ENCODE measurements around the gene PLPP7.
A peak's percentile ranks its signal among the peaks of the same experiment; 100 is the strongest.
"Not testable (repeated sequence)": the region's sequence is repeated elsewhere in the genome, so short reads cannot be mapped to it uniquely, and the experiment has no call there.

Gene PLPP7

DNA sequence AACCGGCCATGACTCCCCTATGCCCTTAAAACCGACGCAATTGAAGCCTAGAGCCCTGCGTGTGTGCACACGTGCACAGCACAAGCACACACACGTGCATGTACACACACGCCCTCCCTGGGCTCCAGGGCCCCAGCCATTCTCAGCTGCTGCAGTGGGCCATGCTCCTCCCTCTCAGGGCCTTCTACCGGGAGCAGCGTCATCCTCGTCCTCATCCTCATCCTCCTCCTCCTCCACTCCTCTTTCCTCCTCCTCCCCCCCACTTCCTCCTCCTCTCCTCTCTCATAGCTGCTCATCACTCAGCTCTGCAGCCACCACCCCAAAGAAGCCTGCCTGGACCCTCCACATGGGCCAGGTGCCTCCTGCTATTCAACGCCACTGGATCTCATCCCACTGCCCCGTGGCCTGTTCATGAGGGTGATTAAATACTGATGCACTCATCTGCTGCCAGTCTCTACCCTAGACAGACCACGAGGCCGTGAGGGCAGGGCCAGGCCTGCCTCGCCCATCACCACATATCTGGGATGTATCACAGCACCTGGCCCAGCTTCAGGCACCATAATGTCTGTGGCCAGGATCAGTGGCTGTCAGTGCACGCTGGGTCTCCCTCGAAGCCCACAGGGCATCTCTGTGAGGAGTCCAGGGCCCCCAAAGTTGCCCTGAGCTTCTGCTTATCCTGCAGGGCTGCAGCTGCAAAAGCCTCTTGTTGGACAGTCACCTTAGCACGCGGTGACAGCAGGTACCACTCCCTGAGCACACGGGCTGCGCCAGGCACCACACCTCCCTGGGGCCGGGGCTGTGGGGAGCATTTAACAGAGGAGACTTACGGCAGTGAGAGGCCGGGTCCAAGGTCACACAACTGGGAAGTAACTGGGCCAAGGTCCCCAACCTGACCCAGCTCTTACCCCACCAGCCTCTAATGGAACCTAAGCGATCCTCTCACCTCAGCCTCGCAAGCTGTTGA lies 23.0 kb upstream of the PLPP7 start:
- no peak for DNase-seq

DNA sequence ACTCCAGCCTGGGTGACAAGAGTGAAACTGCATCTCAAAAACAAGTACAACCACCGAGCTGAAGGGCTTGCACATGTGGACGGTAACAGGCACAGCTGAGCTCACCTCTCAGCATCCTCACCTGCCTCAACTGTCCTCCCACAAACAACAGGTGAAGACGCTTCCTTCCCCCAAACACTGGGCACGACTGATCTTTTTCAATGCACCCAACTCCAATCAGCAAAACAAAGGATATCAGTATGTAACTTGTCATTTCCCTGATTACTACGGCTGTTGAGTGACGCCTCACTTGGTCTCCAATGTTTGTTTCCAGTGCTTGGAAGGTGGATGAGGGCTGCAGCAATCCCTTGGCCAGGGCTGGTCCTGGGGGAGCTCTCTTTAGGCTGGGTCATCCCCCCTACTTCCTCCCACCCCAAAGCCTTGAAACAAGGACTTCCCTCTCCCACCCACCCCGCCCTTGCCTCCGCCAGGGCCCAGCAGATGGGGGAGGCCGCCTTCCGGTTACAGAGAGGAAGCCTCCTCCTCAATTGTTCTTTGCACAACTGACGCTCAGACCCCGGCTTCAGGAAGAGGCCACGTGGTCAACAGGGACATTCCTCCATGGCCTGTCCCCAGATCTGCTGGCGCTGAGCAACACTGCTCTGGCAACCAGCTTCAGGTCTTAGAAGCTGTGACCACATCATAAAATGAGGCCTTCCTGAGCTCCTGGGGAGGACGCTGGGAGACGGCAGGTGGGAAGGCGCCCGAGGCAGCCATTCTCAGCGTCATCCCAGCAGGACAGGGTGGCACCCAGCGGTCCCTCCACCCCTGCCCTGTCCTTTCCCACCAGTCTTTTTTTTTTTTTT lies 19.1 kb upstream of the PLPP7 start:
- peak in 18 of 51 donors; percentile 13 to 51 (median 27) for DNase-seq

DNA sequence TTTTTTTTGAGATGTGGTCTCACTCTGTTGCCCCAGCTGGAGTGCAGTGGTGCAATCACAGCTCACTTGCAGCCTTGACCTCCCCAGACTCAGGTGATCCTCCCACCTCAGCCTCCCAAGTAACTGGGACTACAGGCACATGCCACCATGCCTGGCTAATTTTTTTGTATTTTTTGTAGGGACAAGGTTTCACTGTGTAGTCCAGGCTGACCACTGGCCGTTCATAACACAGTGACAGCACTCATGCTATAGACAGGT lies 18.6 kb upstream of the PLPP7 start:
- DNase-seq = not testable (repeated sequence)

DNA sequence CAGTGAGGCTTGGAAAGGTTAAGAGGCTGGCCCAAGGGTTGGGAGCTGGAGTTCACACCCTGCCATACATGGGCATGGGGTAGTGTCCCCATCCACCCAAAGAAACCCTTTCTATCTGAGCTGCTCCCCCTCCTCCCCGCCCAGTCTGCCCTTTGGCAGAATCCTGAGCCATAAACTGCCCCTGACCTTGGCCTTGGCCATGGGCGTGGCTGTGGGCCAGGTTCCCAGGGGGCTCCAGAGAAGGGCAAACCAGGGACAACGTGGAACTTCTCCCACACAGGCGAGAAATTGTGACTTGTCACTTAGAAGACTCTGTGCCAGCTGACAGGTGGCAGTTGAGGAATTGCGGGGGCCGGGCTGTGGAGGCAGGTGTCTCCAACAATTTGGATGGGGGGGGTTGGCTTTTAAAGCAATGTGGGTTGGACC lies 18.0 kb upstream of the PLPP7 start:
- no peak for DNase-seq

DNA sequence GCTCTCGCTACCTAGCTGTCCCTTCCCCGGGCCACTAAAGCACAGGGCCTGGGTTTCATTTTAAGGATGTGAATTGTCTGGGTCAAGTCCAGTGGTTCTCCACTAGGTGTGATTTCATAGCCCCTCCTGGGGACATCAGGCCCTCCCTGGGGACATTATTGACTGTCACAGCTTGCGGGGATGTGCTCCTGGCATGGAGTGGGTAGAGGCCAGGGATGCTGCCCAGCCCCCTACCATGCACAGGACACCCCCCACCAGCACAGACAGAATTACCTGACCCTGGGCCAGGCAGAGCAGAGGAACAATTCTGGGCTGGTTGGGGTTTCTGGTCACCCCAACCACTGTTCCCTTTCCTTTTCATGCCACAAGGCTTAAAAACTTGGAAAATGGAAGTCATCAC lies 17.3 kb upstream of the PLPP7 start:
- DNase-seq = no peak

DNA sequence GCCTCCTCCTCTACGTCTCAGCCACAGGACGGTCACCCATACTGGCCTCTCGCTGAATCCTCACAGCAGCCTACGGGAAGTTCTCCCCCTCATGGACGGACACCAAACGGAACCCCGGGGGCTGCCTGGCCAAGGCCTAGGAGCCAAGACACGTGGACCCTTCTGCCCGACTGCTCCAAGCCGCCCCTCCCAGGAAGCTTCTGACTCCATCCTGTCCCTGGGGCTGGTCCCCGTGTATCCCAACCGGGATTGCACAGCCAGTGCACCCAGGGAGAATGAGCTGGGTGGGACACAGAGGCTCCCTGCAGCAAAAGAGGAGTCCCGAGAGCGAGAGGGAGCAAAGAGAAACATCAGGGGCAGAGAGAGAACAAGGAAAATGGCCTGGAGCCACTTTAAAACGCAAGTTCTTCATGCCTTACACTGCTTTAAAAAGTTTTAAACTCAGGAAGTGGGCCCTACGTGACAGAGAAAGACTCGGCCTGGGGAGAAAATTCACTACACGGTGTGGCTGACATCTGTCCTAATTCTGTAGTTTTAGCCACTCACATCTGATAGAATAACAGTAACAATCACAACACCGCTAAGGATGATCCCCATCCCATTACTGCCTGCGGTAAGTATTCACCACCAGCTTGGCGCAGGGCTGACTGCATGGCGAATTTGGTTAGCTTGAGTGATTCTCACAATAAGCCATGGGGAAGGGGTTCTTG lies 16.2 kb upstream of the PLPP7 start:
- peak in 1 of 51 donors; percentile 15 for DNase-seq

DNA sequence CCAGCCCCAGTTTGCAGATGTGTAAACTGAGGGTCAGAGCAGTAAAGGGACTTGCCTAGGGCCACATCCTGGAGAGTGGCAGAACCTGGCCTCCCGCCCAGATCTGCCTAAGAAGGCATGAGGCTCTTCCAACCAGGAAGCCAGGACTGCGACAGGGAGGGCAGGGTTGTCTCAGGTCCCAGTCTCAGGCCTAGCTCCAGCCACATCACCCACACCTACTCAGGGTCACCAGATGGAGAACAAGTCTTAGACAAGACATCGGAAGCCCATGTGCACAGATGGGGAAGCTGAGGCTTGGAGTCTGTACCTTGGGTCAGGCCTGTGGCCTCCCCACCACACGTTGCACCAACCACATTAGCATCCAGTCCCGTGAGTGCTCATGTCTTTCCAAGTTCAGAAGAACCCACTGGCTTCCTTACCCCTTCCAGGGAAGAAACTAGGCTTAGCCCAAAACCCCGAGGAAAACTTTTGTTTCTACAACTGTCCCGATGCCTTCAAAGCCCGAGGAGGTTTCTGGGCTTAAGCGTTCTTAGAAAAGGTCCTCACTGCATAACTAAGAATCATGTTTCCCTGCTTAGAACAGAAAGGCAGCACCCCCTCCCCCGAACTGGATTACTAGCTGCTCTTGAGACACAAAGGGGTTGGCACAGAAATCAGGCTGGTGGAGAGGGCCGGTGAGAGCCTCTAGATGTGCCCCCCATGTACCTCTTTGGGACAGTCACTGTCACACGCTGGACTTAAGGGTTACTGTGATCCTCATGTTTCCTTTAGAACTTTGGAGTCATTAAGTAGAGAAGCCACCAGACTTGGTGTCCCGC lies 15.5 kb upstream of the PLPP7 start:
- DNase-seq = no peak

DNA sequence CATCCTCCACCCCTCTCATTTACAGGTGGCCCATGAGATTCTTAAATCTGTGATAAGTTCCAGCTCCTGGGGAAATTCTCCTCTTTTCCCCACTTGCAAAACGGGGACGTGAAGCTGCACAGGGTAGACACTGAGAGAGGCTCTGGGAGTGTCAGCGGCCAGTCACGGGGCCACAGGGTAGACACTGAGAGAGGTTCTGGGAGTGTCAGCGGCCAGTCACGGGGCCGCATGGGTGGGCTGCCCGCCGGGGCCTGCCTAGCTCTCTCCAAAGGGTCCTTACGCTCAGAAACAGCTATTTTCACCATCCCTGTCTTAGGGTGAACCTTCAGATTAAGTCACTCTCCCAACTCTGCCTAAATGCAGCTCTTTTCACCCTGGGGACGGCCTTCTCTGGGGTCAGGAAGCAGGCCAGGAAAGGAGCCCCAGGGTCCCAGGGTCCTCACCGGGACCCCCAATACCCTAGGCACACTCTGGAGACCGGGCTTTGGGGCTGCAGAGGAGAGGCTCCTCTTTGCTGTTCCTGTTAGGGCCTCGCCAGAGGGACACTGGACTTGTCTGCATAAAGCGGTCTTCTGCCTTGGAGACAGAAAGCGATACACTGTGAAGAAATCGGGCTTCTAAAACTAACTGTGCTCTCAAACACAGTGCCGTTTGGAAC lies 14.7 kb upstream of the PLPP7 start:
- peak in 8 of 51 donors; percentile 7 to 30 (median 18) for DNase-seq

DNA sequence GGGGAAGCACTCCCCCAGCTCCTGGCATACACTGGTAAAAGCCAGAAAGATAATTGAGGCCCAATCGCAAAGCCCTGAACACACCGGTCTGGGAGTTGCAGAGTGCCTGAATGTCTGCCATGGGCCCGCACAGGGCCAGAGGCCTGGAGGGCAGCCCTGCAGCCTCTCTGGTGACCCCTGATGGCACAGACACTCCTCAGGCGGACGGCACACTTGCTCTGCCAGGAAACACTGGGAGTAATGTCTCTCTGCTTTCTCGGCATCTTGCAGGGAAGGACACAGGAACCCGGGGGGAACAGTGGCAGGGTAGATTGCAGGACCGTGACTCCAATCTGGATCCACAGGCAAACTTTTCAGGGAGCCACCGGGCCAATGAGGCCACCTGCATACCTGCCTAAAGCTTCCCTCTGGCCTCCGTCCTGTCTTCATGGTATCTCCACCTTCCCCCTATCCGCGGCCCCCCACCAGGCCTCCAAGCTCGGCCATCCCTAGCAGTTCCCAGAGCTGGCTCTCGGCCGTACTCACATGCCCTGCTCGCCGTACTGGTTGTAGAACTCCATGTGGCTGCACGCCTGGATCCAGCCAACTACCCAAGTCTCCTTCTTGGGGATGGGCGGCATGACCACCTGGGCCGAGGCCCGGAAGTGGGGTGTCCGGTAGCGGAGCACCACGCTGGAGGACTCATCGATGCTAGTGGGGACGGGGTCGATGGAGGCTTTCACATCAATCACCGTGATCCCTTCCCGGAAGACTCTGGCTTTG lies 14.0 kb upstream of the PLPP7 start:
- no peak for DNase-seq

DNA sequence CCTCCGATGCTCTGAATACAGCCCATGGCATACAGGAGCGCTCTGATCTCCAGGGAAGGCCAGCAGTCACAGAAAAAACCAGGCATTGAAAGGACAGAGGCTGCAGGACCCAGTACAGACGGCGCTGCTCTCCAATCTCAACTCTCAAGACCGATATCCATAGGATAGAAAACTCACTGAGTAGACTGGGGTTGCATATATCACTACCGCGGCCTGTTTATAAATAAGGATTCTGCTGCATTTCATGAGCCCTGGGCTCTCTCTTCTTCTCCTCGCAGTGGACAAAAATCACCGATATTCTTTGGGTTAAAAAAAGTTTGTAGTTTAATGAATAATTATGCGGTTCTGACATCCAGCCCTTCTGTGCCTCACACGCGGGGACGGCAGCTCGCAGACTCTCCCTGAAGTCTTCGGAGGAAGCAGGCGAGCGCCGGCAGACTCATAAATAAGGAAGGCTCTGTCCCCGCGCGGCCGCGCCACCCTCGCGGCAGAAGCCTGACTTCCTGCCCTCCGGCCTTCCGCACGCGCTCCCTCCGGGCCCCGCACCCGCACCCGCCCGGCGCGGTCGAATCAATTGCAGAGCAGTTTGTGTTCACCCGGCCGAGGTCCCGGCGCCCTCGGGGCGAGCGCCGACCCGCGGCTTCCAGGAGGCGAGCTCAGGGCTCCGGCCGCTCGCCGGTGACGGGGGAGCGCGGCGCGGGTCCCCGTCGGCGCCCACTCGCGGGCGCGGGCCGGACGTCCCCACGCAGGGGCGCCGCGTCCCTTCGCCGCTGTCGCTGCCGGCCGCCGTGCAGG lies 13.2 kb upstream of the PLPP7 start, which contains the start of gene FAM78A:
Gene FAM78A, minus strand, starts transcription at position 417 of the 795 bp plus-strand sequence. Its CDS starts 331 bp downstream, at position 86.
- DNase-seq = peak in 6 of 51 donors; percentile 11 to 50 (median 26)

DNA sequence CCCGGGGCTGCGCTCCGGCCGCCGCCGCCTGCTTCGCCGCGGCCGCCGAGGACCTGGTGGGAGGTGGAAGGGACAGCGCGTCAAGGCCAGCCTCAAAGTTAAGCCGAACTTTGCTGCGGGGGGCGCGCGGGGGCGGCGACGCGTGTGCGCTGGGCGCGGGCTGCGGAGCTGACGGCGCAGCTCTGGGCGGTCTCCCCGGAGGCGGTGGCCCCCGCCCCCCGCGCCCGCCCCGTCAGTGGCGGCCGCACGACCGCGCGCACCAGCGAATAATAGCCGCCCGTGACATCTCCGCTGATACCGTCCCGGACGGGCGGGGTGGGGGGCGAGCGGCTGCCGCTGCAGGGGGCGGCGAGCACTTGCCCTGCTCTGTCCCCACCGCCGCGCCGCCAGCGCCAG lies 12.6 kb upstream of the PLPP7 start:
- DNase-seq = no peak

DNA sequence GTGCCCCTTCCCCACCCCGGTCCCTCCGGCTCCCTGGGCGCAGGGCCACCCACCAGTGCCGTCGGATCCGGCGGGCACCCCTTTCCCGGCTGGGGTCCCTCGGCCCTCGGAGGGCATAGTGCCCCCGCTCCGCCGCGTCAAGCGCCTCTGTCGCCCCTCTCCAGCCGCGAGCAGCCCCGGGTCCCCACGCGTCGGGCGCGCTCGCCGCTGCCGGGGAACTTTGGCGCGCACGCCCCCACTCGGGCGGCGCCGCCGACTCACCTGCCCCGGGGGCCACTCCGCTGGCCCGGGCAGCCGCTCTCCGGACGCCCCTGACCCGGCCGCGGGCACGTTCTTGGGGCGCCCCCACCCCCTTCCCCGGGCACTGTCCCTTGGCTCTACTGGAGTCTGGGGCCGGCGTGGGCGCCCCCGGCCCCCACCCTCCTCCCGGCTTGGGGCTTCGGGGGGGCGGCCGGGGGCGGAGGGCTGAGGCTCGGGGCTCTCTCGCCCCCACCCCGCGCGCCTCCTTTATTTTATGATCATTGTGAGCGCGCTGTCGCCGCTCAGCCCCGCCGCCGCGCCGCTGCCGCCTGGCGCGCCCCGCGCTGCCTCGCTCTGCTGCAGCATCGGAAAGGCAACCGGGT lies 12.1 kb upstream of the PLPP7 start:
- DNase-seq = no peak

DNA sequence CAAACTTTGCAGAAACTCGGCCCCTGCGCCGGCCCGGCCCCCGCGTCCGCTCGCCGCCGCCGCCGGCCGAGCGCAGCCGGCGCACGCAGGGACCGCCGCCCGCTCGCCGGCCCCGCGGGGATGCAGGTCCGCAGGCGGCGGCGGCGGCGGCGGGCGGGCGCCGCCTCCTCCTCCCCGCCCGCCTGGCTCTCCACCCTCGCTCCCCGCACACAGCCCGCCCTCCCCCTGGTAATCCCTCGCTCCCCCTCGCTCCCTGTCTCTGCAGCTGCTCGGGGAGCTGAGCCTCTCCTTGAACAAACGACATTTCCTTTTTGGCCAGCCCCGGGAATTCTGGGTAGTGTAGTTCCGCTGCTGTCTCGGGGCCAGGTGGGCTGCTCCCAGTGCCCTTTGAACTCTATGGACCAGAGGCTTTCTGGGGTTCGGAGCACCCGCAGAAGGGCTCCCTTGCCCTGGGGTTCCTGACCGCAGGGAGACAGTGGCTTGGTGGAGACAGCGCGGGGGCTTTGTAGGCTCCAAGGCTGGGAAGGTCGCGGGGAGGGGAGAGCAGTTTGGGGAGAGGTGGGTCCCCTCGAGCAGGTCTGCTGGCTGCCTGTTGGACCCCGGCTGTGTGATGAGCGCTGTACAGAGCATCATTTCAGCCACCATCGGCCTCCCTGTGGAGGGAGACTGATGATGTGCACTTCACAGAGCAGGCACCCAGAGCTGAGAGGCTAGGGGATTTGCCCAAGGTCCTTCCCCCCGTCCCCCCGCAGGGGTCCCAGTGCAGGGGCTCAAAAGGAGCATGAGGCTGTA lies 11.4 kb upstream of the PLPP7 start:
- peak in 47 of 51 donors; percentile 23 to 91 (median 77) for DNase-seq

DNA sequence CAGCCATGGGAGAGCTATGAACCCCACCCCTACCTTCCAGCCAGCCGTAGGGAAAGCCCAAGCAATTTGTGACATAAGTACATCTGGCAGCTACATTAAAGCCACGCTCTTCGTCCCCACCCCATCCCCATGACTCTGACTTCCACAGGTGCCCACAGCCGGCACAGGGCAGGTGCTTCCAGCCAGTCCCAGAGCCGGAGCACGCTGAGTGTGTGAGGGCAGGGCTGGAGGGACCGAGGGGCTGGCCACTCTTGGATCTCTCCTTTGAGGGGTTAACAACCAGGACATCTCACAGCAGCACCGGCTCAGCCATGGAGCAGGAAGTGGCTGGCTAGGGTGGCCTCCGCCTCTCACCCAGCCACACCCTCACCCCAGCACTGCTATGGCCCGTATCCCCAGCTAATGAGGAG lies 10.8 kb upstream of the PLPP7 start:
- no peak for DNase-seq

DNA sequence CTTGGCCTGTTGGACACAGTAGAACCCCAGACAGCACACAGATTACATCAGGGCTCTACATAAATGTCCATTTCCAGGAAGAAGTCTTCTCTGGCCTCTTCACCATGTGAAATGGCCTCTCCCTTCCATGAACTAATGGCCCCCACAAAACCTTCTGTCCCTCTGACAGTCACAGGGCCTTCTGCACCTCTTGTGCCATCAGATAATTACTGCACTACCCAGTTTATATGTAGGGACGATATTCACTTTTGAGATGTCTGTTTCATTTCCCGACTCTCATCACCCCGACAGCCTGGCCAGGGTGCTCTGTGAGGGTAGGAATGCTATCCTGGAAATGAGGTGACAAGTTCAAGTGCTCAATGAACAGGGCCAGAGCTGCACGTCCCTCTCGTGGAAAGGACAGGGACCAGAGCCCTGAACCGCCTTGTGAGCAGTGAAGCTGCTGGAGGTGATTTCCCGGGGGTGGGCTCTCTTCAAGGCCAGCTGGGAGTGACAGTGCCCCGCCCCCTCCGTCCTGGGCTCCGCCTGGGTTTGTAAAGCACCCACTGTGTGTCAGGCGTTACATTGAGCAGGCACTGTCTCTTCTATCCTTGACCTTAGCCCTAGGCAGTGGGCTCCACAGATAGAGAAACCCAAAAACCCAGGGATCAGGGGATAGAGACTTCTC lies 10.2 kb upstream of the PLPP7 start:
- DNase-seq = no peak

DNA sequence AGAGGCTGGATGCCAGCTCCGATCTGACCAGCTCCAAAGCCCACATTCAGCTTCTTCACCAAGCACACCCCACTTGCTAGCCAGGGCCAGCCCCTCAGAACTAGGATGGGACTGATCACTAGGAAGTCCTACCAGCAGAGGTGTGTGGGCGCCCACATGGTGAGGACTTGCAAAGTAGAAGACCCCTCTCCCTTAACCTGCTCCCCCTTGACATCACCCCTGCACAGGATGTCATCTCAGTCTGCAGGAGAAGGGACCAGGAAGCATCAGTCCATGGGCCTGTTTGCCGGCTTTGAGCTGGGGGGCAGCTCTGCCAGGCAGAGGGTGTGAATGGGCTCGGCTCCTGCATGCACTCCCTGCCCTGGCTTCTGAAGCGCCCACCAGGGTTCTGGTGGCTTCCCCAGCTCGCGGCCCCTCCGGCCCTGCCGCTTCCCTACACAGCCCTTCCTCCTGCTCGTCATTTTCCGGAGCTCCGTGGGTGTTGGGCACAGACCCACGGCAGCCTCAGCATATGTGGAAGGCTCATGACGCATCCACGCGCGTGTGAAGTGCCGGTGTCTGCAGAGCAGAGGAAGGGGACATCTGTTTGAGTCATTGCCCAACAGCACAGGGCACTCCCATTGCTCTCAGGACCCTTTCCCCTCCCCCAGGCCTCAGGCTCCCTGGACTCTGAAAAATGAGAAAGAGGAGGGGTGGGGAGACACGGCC lies 9.5 kb upstream of the PLPP7 start:
- peak in 1 of 51 donors; percentile 45 for DNase-seq

Data from hypothalamus (tissue), 51 donors.